Measurements from ENCODE around the gene KRIT1. TPM values are rescaled to one million over a fixed set of nuclear protein-coding genes. Genes with fewer than 3 reads are reported as not detected.
"Not testable (repeated sequence)": the region's sequence is repeated elsewhere in the genome, so short reads cannot be mapped to it uniquely, and the experiment has no call there.

The KRIT1 gene
- total RNA-seq, 1 donor from 2014 or later, result 45.3 TPM

GRCh38 chr7:92266415-92267241 lies 20.9 kb upstream of the KRIT1 start:
- no peak for TF ChIP-seq CTCF (conservative IDR thresholded peaks at IDR 0.05; ENCODE audit: low read depth, low read length)
- DNase-seq (ENCODE audit: low read depth), result no peak

GRCh38 chr7:92260248-92260781 lies 14.6 kb upstream of the KRIT1 start:
- no peak overlapping the region for H3K4me3 ChIP-seq (ENCODE audit: low read depth, low read length)
- DNase-seq (ENCODE audit: low read depth), result no peak
- TF ChIP-seq CTCF (conservative IDR thresholded peaks at IDR 0.05; ENCODE audit: low read depth, low read length), result no peak

More at GRCh38 chr7:92266415-92267241, 20.9 kb upstream of the KRIT1 start:
- H3K4me3 ChIP-seq (ENCODE audit: low read depth, low read length), result no peak overlapping the region

GRCh38 chr7:92259610-92260247 lies 14.0 kb upstream of the KRIT1 start:
- TF ChIP-seq CTCF (conservative IDR thresholded peaks at IDR 0.05; ENCODE audit: low read depth, low read length), result no peak
- no peak for DNase-seq (ENCODE audit: low read depth)
- H3K4me3 ChIP-seq (ENCODE audit: low read depth, low read length), result no peak overlapping the region

GRCh38 chr7:92259062-92259461 lies 13.3 kb upstream of the KRIT1 start:
- TF ChIP-seq CTCF (conservative IDR thresholded peaks at IDR 0.05; ENCODE audit: low read depth, low read length), result no peak
- no peak overlapping the region for H3K4me3 ChIP-seq (ENCODE audit: low read depth, low read length)
- DNase-seq (ENCODE audit: low read depth), result no peak

GRCh38 chr7:92255308-92255707 lies 9.6 kb upstream of the KRIT1 start:
- TF ChIP-seq CTCF (conservative IDR thresholded peaks at IDR 0.05; ENCODE audit: low read depth, low read length), result no peak
- DNase-seq (ENCODE audit: low read depth), result no peak

GRCh38 chr7:92254800-92255199 lies 9.1 kb upstream of the KRIT1 start:
- H3K4me3 ChIP-seq (ENCODE audit: low read depth, low read length); DNase-seq (ENCODE audit: low read depth): not testable (repeated sequence)

More at GRCh38 chr7:92255308-92255707, 9.6 kb upstream of the KRIT1 start:
- no peak overlapping the region for H3K4me3 ChIP-seq (ENCODE audit: low read depth, low read length)

GRCh38 chr7:92253251-92253650 lies 7.5 kb upstream of the KRIT1 start:
- H3K4me3 ChIP-seq (ENCODE audit: low read depth, low read length), result no peak overlapping the region
- DNase-seq (ENCODE audit: low read depth), result no peak
- TF ChIP-seq CTCF (conservative IDR thresholded peaks at IDR 0.05; ENCODE audit: low read depth, low read length), result no peak
